ENCODE measurements around the gene TEKT1.

DNA sequence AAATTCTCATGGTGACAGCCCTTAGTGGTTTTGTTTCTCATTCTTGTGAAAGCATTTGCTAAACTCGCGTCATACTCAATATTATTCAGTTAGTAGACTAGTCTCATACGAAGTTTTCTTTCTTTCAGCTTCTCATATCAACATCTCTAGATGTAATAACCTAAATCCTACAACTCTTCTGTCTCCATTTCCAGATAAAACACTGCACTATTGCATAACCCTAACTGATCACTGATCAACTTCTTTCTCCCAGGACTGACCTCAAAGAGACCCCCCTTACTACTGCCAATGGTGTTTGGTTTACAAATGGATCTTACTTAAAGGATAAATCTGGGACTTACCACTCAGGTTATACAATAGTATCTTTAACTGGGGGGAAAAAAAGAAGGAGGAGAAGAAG is 36.3 kb upstream of the TEKT1 start:
- no peak for TF ChIP-seq BHLHE40 (IDR thresholded peaks at IDR 0.05; ENCODE audit: borderline replicate concordance)
- no peak for TF ChIP-seq SP1 (IDR thresholded peaks at IDR 0.05)

Measured in HEK293T (cell line).